PC-9 (cell line): ENCODE measurements around the gene AGBL4. TPM values are rescaled to one million over a fixed set of nuclear protein-coding genes. Genes with fewer than 3 reads are reported as not detected.

Experiments
- BruUV-seq: library from RNA; stranded (reverse); fragments of 400-500 nt; replicated peaks from 2 replicates; lab custom pipeline; 2021; lab: Mats Ljungman, UMichigan
- CTCF ChIA-PET: fragments of 300-600 bp; sonication (Branson Sonifier 250); formaldehyde crosslinking; loops from one replicate; lab custom pipeline; 2022; ENCODE audit warnings: antibody characterized with exemption; lab: Charles Lee
- POLR2A ChIA-PET: fragments of 300-600 bp; sonication (Branson Sonifier 250); formaldehyde crosslinking; loops from one replicate; lab custom pipeline; 2022; ENCODE audit warnings: antibody characterized with exemption; ENCODE audit not compliant: unreplicated experiment; lab: Charles Lee
- DNase-seq, 2 experiments: peaks; one replicate each; pipeline versions ENCODE4 v3.0.0 to v3.0.0-alpha.2; 2015 to 2022; ENCODE audit warnings: mixed read lengths in 1 of 2
- H2AFZ ChIP-seq: fragments of 200-600 bp; sonication (generic); 2 replicates; pipeline ENCODE4 v1.8.1; 2017; ENCODE audit warnings: antibody characterized with exemption
- H3F3A ChIP-seq: fragments of 200-600 bp; sonication (generic); 2 replicates; pipeline ENCODE4 v1.8.1; 2017; ENCODE audit warnings: antibody characterized with exemption, mild to moderate bottlenecking, low read depth; ENCODE audit not compliant: insufficient read depth
- H3K27ac ChIP-seq: fragments of 200-600 bp; sonication (generic); 2 replicates; pipeline ENCODE4 v1.6.1; 2016; ENCODE audit warnings: mixed run types
- H3K27me3 ChIP-seq: fragments of 200-600 bp; sonication (generic); 2 replicates; pipeline ENCODE4 v1.6.1; 2016; ENCODE audit warnings: low read depth, mixed run types; ENCODE audit not compliant: insufficient read depth
- H3K36me3 ChIP-seq: fragments of 200-600 bp; sonication (generic); 2 replicates; pipeline ENCODE4 v1.6.1; 2016; ENCODE audit warnings: low read depth, mixed run types
- H3K4me1 ChIP-seq: fragments of 200-600 bp; sonication (generic); replicated peaks from 2 replicates; pipeline ENCODE4 v1.6.1; 2016; ENCODE audit warnings: mixed run types; ENCODE audit not compliant: insufficient read depth
- H3K4me2 ChIP-seq: fragments of 200-600 bp; sonication (generic); 2 replicates; pipeline ENCODE4 v1.6.1; 2017; ENCODE audit warnings: mixed run types
- H3K4me3 ChIP-seq: fragments of 200-600 bp; sonication (generic); 2 replicates; pipeline ENCODE4 v1.6.1; 2016; ENCODE audit warnings: mixed run types
- H3K79me2 ChIP-seq: fragments of 200-600 bp; sonication (generic); 2 replicates; pipeline ENCODE4 v1.6.1; 2017; ENCODE audit warnings: low read depth, mixed run types
- H3K9me2 ChIP-seq: fragments of 200-600 bp; sonication (generic); 2 replicates; pipeline ENCODE4 v1.8.1; 2017; ENCODE audit warnings: mild to moderate bottlenecking; ENCODE audit not compliant: insufficient read depth
- H3K9me3 ChIP-seq: fragments of 200-600 bp; sonication (generic); 2 replicates; pipeline ENCODE4 v1.8.1; 2016; ENCODE audit warnings: low read depth; ENCODE audit not compliant: insufficient read depth
- H4K20me1 ChIP-seq: fragments of 200-600 bp; sonication (generic); 2 replicates; pipeline ENCODE4 v1.8.1; 2017; ENCODE audit not compliant: insufficient read depth
- EZH2 ChIP-seq: fragments of 200-600 bp; sonication (generic); IDR thresholded peaks from 2 replicates; pipeline ENCODE4 v1.8.0; 2017; ENCODE audit warnings: antibody characterized with exemption, low read depth
- intact Hi-C: fragments of 100-400 bp; cut with micrococcal nuclease; formaldehyde crosslinking; loops from one replicate; pipeline ENCODE4 v1.10.0; 2022; ENCODE audit not compliant: unreplicated experiment
- total RNA-seq: library from RNA; stranded (reverse); gene quantifications from 2 replicates; pipeline ENCODE4 v1.2.3, GENCODE V29; 2021
- TF ChIP-seq, protein P1 (sequence below): fragments of 200-600 bp; sonication (generic); conservative IDR thresholded peaks from 2 replicates; pipeline ENCODE4 v1.6.1; 2017; ENCODE audit warnings: mixed run types, antibody characterized with exemption, mild to moderate bottlenecking, moderate library complexity

Gene AGBL4
- total RNA-seq, 1 experiment from 2014 or later: not detected

DNA sequence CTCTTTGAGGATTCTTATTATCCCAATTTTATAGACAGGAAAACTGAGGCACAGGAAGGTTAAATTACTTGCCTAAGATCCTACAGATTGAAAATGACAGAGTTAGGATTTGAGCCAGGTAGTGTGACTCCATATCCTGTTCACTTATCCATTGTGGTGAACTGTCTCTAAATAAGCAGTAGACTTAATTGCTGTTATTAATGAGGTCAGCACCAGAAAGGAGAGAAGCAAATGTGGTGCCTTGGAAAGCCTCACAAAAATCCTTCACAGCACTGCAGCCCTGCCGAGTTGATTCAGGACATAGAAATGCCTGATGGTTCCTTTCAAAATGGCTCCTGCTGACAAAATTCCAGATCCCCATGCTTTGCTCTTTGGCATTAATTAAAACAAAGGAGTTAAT, 1053.8 kb downstream of the AGBL4 start:
- no peaks in the 10 kb centered on the region for H3K4me1 ChIP-seq
- no peaks in the 10 kb centered on the region for H3K36me3 ChIP-seq
- H4K20me1 ChIP-seq: no peaks in the 10 kb centered on the region
- H3K4me2 ChIP-seq: no peak overlapping the region
- H3K27ac ChIP-seq: no peak overlapping the region
- no peak overlapping the region for H3K4me3 ChIP-seq
- no peaks in the 10 kb centered on the region for H3F3A ChIP-seq
- POLR2A ChIA-PET: no interaction called here
- H3K27me3 ChIP-seq: no peaks in the 10 kb centered on the region
- CTCF ChIA-PET: no interaction called here
- no peaks in the 10 kb centered on the region for H3K79me2 ChIP-seq
- H2AFZ ChIP-seq: no peak overlapping the region
- no peak for DNase-seq
- no peaks in the 10 kb centered on the region for H3K9me3 ChIP-seq
- TF ChIP-seq, protein P1, sequence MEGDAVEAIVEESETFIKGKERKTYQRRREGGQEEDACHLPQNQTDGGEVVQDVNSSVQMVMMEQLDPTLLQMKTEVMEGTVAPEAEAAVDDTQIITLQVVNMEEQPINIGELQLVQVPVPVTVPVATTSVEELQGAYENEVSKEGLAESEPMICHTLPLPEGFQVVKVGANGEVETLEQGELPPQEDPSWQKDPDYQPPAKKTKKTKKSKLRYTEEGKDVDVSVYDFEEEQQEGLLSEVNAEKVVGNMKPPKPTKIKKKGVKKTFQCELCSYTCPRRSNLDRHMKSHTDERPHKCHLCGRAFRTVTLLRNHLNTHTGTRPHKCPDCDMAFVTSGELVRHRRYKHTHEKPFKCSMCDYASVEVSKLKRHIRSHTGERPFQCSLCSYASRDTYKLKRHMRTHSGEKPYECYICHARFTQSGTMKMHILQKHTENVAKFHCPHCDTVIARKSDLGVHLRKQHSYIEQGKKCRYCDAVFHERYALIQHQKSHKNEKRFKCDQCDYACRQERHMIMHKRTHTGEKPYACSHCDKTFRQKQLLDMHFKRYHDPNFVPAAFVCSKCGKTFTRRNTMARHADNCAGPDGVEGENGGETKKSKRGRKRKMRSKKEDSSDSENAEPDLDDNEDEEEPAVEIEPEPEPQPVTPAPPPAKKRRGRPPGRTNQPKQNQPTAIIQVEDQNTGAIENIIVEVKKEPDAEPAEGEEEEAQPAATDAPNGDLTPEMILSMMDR: no peak
- no peak for TF ChIP-seq EZH2
- H3K9me2 ChIP-seq: no peaks in the 10 kb centered on the region
- intact Hi-C loops: no loop called here
- BruUV-seq: no TSS peak

DNA sequence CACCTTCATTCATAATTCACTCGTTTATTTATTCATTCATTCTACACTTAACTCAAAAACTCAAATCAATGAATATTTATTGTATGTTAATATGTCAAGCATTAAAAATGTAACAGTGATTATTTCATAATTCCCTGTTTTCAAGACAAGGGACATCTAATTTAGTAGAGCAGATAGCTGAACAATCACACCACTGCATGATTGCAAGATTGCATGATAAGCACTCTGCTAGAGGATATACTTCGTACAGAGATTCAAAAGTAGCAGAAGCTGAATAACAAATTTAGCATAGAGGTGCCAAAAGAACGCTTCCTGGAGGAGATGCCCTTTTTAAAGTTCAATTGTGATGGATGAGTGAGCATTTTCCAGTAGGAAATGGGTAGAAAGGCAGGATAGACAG, 1056.4 kb downstream of the AGBL4 start:
- Histone ChIP-seq H3K9me3 (no peaks in the 10 kb centered on the region), H4K20me1 (no peaks in the 10 kb centered on the region), H3K4me3 (no peak overlapping the region), H3K27me3 (no peaks in the 10 kb centered on the region), H3K9me2 (no peaks in the 10 kb centered on the region), H3F3A (no peaks in the 10 kb centered on the region), H3K36me3 (no peaks in the 10 kb centered on the region), H3K79me2 (no peaks in the 10 kb centered on the region), H2AFZ (no peak overlapping the region), H3K27ac (no peak overlapping the region), H3K4me1 (no peaks in the 10 kb centered on the region), H3K4me2 (no peak overlapping the region)
- POLR2A ChIA-PET: no interaction called here
- CTCF ChIA-PET: no interaction called here
- intact Hi-C loops: no loop called here
- no peak for TF ChIP-seq EZH2
- TF ChIP-seq, protein P1: no peak
- no peak for DNase-seq
- BruUV-seq: no TSS peak

DNA sequence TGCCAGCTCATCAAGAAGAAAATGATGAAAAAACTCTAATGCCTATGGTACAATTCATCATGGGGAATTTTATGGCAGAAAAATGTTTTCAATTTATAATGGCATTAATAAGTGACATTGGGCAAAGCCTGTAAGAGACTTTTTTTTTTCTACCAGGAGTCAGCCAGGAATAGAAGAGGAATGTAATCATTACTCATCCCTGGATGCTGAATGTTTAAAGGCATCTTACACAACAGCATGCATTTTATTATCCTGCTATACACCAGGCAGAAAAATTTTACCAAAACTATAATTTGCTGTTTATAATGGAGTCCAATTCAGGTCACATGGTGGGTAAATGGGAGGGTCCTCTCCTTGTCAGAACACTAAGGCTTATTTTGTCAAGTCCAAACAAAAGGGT, 1057.2 kb downstream of the AGBL4 start:
- no peaks in the 10 kb centered on the region for H4K20me1 ChIP-seq
- no peak overlapping the region for H2AFZ ChIP-seq
- H3K27ac ChIP-seq: no peak overlapping the region
- ChIA-PET CTCF (no interaction called here), POLR2A (no interaction called here)
- H3K36me3 ChIP-seq: no peaks in the 10 kb centered on the region
- no peaks in the 10 kb centered on the region for H3K79me2 ChIP-seq
- intact Hi-C loops: no loop called here
- no peak for DNase-seq
- no peaks in the 10 kb centered on the region for H3K4me1 ChIP-seq
- H3K27me3 ChIP-seq: no peaks in the 10 kb centered on the region
- BruUV-seq: no TSS peak
- no peak overlapping the region for H3K4me3 ChIP-seq
- no peaks in the 10 kb centered on the region for H3F3A ChIP-seq
- no peaks in the 10 kb centered on the region for H3K9me2 ChIP-seq
- no peaks in the 10 kb centered on the region for H3K9me3 ChIP-seq
- no peak overlapping the region for H3K4me2 ChIP-seq
- TF ChIP-seq, protein P1: no peak
- TF ChIP-seq EZH2: no peak
